ENCODE results near the gene PLEKHS1. TPM values are rescaled to one million over a fixed set of nuclear protein-coding genes. Genes with fewer than 3 reads are reported as not detected.
A peak's percentile ranks its signal among the peaks of the same experiment; 100 is the strongest.

Gene PLEKHS1
- total RNA-seq, 1 donor, result under 0.01 TPM

DNA sequence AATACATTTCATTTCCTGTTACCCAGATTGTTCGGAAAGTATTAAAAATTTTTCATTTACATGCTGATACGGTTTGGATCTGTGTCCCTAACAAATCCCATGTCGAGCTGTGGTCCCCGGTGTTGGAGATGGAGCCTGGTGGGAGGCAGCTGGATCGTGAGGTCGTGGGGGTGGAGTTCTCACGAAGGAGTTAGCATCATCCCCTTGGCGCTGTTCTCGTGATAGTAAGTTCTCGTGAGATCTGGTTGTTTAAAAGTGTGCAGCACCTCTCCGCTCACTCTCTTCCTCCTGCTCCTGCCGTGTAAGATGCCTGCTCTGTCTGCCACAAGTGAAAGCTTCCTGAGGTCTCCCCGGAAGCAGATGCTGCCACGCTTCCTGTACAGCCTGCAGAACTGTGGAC, 30.9 kb downstream of the PLEKHS1 start:
- no peak for DNase-seq (ENCODE audit: low read depth)
- H3K4me3 ChIP-seq (ENCODE audit: low read depth, low read length), result no peak overlapping the region
- TF ChIP-seq, protein P1, sequence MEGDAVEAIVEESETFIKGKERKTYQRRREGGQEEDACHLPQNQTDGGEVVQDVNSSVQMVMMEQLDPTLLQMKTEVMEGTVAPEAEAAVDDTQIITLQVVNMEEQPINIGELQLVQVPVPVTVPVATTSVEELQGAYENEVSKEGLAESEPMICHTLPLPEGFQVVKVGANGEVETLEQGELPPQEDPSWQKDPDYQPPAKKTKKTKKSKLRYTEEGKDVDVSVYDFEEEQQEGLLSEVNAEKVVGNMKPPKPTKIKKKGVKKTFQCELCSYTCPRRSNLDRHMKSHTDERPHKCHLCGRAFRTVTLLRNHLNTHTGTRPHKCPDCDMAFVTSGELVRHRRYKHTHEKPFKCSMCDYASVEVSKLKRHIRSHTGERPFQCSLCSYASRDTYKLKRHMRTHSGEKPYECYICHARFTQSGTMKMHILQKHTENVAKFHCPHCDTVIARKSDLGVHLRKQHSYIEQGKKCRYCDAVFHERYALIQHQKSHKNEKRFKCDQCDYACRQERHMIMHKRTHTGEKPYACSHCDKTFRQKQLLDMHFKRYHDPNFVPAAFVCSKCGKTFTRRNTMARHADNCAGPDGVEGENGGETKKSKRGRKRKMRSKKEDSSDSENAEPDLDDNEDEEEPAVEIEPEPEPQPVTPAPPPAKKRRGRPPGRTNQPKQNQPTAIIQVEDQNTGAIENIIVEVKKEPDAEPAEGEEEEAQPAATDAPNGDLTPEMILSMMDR (IDR thresholded peaks at IDR 0.05; ENCODE audit: insufficient read depth, low read depth, low read length), result no peak

DNA sequence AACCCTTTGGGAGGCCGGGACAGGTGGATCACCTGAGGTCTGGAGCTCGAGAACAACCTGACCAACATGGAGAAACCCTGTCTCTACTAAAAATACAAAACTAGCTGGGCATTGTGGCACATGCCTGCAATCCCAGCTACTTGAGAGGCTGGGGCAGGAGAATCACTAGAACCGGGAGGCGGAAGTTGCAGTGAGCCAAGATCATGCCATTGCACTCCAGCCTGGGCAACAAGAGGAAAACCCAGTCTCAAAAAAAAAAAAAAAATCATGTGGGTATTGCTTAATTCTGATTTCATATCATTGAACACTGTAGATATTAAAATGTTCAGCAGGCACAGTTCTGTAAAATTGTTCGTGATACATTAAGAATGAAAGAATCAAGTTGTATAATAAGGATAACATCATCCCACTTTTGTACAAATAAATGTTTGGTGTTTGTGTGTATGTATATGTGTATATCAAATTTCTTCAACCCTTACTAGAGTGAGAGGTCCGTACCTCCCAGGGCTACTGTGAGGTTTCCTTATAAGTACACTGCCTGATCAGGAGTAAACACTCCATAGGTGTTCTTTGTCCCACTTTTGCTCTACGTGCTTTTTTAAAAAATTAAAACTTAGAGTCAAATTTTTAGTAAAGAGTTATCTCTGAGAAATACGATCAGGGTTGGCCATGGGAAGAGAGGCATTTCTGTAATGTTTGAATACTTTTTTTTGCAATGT, 31.7 kb downstream of the PLEKHS1 start:
- TF ChIP-seq, protein P1 (IDR thresholded peaks at IDR 0.05; ENCODE audit: insufficient read depth, low read depth, low read length), result no peak
- no peak overlapping the region for H3K4me3 ChIP-seq (ENCODE audit: low read depth, low read length)
- DNase-seq (ENCODE audit: low read depth), result no peak

GRCh38 chr10:113788604-113789083, 37.2 kb downstream of the PLEKHS1 start:
- TF ChIP-seq, protein P1 (IDR thresholded peaks at IDR 0.05; ENCODE audit: insufficient read depth, low read depth, low read length), result no peak
- peak; percentile 91 for DNase-seq (ENCODE audit: low read depth)
- no peak overlapping the region for H3K4me3 ChIP-seq (ENCODE audit: low read depth, low read length)

- H3K4me3 ChIP-seq (ENCODE audit: low read depth, low read length), result no peak overlapping the region
- DNase-seq (ENCODE audit: low read depth), result no peak
- TF ChIP-seq, protein P1 (IDR thresholded peaks at IDR 0.05; ENCODE audit: insufficient read depth, low read depth, low read length), result no peak
Observed at GRCh38 chr10:113791691-113792090, 40.2 kb downstream of the PLEKHS1 start.

- no peak for DNase-seq (ENCODE audit: low read depth)
- TF ChIP-seq, protein P1 (IDR thresholded peaks at IDR 0.05; ENCODE audit: insufficient read depth, low read depth, low read length), result no peak
- no peak overlapping the region for H3K4me3 ChIP-seq (ENCODE audit: low read depth, low read length)
Observed at GRCh38 chr10:113801569-113801968, 50.1 kb downstream of the PLEKHS1 start.

DNA sequence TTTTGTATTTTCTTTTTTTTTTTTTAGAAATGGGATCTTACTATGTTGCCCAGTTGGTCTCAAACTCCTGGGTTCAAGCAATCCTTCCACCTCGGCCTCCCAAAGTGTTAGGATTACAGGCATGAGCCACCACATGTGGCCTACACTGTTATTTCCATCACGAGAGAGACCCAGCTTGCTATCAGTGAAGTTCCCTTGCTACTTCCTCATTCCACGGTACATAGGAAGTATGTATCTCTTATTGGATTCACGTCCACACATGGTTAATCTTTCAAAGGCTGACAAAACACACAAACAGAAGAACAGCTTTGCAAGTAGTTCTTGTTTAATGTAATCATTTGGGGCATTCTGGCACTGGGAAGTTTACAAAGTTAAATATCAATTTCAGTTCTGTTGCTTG, 51.5 kb downstream of the PLEKHS1 start:
- TF ChIP-seq, protein P1 (IDR thresholded peaks at IDR 0.05; ENCODE audit: insufficient read depth, low read depth, low read length), result no peak
- DNase-seq (ENCODE audit: low read depth), result no peak
- H3K4me3 ChIP-seq (ENCODE audit: low read depth, low read length), result no peak overlapping the region

DNA sequence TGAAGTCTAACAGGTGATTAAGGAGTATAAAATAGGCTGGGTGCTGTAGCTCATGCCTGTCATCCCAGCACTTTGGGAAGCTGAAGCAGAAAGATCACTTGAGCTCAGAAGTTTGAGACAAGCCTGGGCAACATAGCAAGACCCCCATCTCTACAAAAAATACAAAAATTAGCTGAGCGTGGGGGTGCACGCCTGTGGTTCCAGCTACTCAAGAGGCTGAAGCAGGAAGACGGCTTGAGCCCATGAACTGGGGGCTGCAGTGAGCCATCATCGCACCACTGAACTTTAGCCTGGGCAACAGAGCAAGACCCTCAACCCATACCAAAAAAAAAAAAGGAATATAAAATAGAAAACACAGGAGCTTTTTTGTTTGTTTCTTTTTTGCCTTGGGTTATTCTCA, 55.0 kb downstream of the PLEKHS1 start:
- TF ChIP-seq, protein P1 (IDR thresholded peaks at IDR 0.05; ENCODE audit: insufficient read depth, low read depth, low read length), result no peak
- H3K4me3 ChIP-seq (ENCODE audit: low read depth, low read length), result no peak overlapping the region
- no peak for DNase-seq (ENCODE audit: low read depth)

Measured in fibroblast of villous mesenchyme (primary cell).